ENCODE measurements around the gene PITPNC1.
"Not testable (repeated sequence)": the region's sequence is repeated elsewhere in the genome, so short reads cannot be mapped to it uniquely, and the experiment has no call there.

Gene PITPNC1

DNA sequence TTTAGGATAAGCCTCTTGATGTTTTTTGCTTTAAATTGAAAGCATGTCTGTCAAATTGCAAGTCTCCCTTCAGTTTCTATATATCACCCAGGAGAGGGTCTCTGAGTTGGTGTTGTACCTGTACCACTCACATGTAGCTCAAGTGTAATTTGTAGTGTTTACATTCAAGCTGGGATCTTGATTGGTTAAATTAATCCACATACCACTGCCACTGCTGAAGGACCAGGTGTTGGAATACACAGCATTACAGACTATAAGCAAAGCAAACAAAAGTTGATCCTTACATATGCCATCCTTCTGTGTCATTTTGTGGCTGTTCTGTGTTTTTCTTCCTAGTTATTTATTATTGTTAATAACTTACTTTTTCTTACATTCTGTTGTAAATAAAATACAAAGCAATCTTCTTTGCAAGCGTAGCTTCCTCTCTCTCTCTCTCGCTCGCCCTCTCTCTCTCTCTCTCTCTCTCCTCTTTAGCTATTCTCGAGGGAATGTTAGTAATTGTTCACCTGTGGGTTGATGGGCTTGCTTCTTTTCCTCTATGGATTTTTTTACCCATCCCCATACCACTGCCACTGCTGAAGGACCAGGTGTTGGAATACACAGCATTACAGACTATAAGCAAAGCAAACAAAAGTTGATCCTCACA lies 319.9 kb downstream of the PITPNC1 start:
- H3K4me2 ChIP-seq (ENCODE audit: low read length) = no peak overlapping the region
- no peak overlapping the region for H2AK5ac ChIP-seq (ENCODE audit: low read length)
- H3K23ac ChIP-seq (ENCODE audit: low read length) = no peak overlapping the region
- no peak overlapping the region for H3K9ac ChIP-seq (ENCODE audit: low read length)
- H2BK120ac ChIP-seq (ENCODE audit: insufficient read depth, low read length, poor library complexity) = no peak overlapping the region
- no peak overlapping the region for H3K4ac ChIP-seq (ENCODE audit: low read depth, low read length)
- no peaks in the 10 kb centered on the region for H3K79me1 ChIP-seq (ENCODE audit: low read length)
- DNase-seq = peak in 1 of 2 donors; percentile 49
- no peak overlapping the region for H2BK5ac ChIP-seq (ENCODE audit: low read depth, low read length, poor library complexity)
- no peak overlapping the region for H4K12ac ChIP-seq (ENCODE audit: low read depth, low read length)
- no peaks in the 10 kb centered on the region for H3K4me1 ChIP-seq (ENCODE audit: control insufficient read depth in 1 of 2, insufficient read depth in 2 of 2, low read length in 2 of 2)
- H3K18ac ChIP-seq (ENCODE audit: low read length) = no peak overlapping the region
- H2AFZ ChIP-seq (ENCODE audit: insufficient read depth, low read length, poor library complexity) = no peak overlapping the region
- H3K27ac ChIP-seq (ENCODE audit: low read depth, low read length) = no peak overlapping the region
- no peak overlapping the region for H4K91ac ChIP-seq (ENCODE audit: low read depth, low read length)
- no peaks in the 10 kb centered on the region for H3K9me3 ChIP-seq (ENCODE audit: insufficient read depth, low read depth, low read length)
- no peak overlapping the region for H4K8ac ChIP-seq (ENCODE audit: low read depth, low read length)
- H3K14ac ChIP-seq (ENCODE audit: low read length) = no peak overlapping the region
- H3K4me3 ChIP-seq (ENCODE audit: low read depth, low read length) = no peak overlapping the region
- WGBS (ENCODE audit: extremely low coverage, insufficient coverage, insufficient read length) = no CpG with 5 or more reads among the region's 4 CpGs
- no peak overlapping the region for H2BK12ac ChIP-seq (ENCODE audit: low read length)
- peaks cover 0 to 4% of the 10 kb centered on the region in 2 experiments for H3K36me3 ChIP-seq (ENCODE audit: control insufficient read depth in 1 of 2, insufficient read depth in 2 of 2, low read length in 2 of 2)
- H3K79me2 ChIP-seq (ENCODE audit: control insufficient read depth, insufficient read depth, low read length, poor library complexity) = no peaks in the 10 kb centered on the region
- no peaks in the 10 kb centered on the region for H3K27me3 ChIP-seq (ENCODE audit: insufficient read depth, low read length)

GRCh38 chr17:67700037-67700724 lies 323.1 kb downstream of the PITPNC1 start:
- no peaks in the 10 kb centered on the region for H3K9me3 ChIP-seq (ENCODE audit: insufficient read depth, low read depth, low read length)
- H3K79me2 ChIP-seq (ENCODE audit: control insufficient read depth, insufficient read depth, low read length, poor library complexity) = no peaks in the 10 kb centered on the region
- H4K12ac ChIP-seq (ENCODE audit: low read depth, low read length) = no peak overlapping the region
- no peak for DNase-seq
- H3K9ac ChIP-seq (ENCODE audit: low read length) = no peak overlapping the region
- no peak overlapping the region for H2BK5ac ChIP-seq (ENCODE audit: low read depth, low read length, poor library complexity)
- H3K4me2 ChIP-seq (ENCODE audit: low read length) = no peak overlapping the region
- no peak overlapping the region for H3K14ac ChIP-seq (ENCODE audit: low read length)
- WGBS (ENCODE audit: extremely low coverage, insufficient coverage, insufficient read length) = no CpG with 5 or more reads among the region's 5 CpGs
- no peak overlapping the region for H2BK120ac ChIP-seq (ENCODE audit: insufficient read depth, low read length, poor library complexity)
- no peak overlapping the region for H2AK5ac ChIP-seq (ENCODE audit: low read length)
- no peak overlapping the region for H2BK12ac ChIP-seq (ENCODE audit: low read length)
- H4K8ac ChIP-seq (ENCODE audit: low read depth, low read length) = no peak overlapping the region
- no peaks in the 10 kb centered on the region for H3K4me1 ChIP-seq (ENCODE audit: control insufficient read depth in 1 of 2, insufficient read depth in 2 of 2, low read length in 2 of 2)
- H3K27me3 ChIP-seq (ENCODE audit: insufficient read depth, low read length) = no peaks in the 10 kb centered on the region
- H3K4me3 ChIP-seq (ENCODE audit: low read depth, low read length) = no peak overlapping the region
- no peaks in the 10 kb centered on the region for H3K36me3 ChIP-seq (ENCODE audit: control insufficient read depth in 1 of 2, insufficient read depth in 2 of 2, low read length in 2 of 2)
- no peak overlapping the region for H3K4ac ChIP-seq (ENCODE audit: low read depth, low read length)
- no peak overlapping the region for H3K27ac ChIP-seq (ENCODE audit: low read depth, low read length)
- no peak overlapping the region for H3K23ac ChIP-seq (ENCODE audit: low read length)
- H4K91ac ChIP-seq (ENCODE audit: low read depth, low read length) = no peak overlapping the region
- H3K79me1 ChIP-seq (ENCODE audit: low read length) = no peaks in the 10 kb centered on the region
- H3K18ac ChIP-seq (ENCODE audit: low read length) = no peak overlapping the region
- no peak overlapping the region for H2AFZ ChIP-seq (ENCODE audit: insufficient read depth, low read length, poor library complexity)

DNA sequence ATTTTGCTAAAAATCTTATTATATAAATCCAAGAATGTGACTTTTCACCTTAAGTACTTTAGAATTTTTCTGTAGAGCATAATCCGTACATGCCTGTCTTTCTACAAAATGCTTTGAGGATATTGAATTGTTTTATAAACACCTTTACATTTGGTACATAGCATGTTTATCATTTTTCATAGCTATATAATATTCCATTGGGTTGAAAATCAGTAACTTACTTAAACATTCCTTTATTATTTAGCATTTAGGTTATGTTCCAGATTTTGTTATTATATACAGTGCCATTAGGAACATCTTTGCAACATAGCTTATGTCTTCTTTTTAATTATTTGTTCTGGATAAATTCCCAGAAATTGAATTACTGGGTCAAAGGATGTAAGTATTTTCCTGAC lies 323.6 kb downstream of the PITPNC1 start:
- no peak overlapping the region for H3K14ac ChIP-seq (ENCODE audit: low read length)
- no peak overlapping the region for H2AK5ac ChIP-seq (ENCODE audit: low read length)
- H3K9ac ChIP-seq (ENCODE audit: low read length) = no peak overlapping the region
- no peaks in the 10 kb centered on the region for H3K4me1 ChIP-seq (ENCODE audit: control insufficient read depth in 1 of 2, insufficient read depth in 2 of 2, low read length in 2 of 2)
- H4K12ac ChIP-seq (ENCODE audit: low read depth, low read length) = no peak overlapping the region
- H3K27me3 ChIP-seq (ENCODE audit: insufficient read depth, low read length) = no peaks in the 10 kb centered on the region
- H3K27ac ChIP-seq (ENCODE audit: low read depth, low read length) = no peak overlapping the region
- H2BK120ac ChIP-seq (ENCODE audit: insufficient read depth, low read length, poor library complexity) = no peak overlapping the region
- WGBS (ENCODE audit: extremely low coverage, insufficient coverage, insufficient read length) = no CpG with 5 or more reads among the region's 1 CpG
- H2BK12ac ChIP-seq (ENCODE audit: low read length) = no peak overlapping the region
- no peaks in the 10 kb centered on the region for H3K79me2 ChIP-seq (ENCODE audit: control insufficient read depth, insufficient read depth, low read length, poor library complexity)
- no peaks in the 10 kb centered on the region for H3K79me1 ChIP-seq (ENCODE audit: low read length)
- no peak overlapping the region for H4K91ac ChIP-seq (ENCODE audit: low read depth, low read length)
- no peak overlapping the region for H3K18ac ChIP-seq (ENCODE audit: low read length)
- no peak overlapping the region for H2BK5ac ChIP-seq (ENCODE audit: low read depth, low read length, poor library complexity)
- H3K23ac ChIP-seq (ENCODE audit: low read length) = no peak overlapping the region
- no peaks in the 10 kb centered on the region for H3K36me3 ChIP-seq (ENCODE audit: control insufficient read depth in 1 of 2, insufficient read depth in 2 of 2, low read length in 2 of 2)
- H3K9me3 ChIP-seq (ENCODE audit: insufficient read depth, low read depth, low read length) = no peaks in the 10 kb centered on the region
- no peak for DNase-seq
- H4K8ac ChIP-seq (ENCODE audit: low read depth, low read length) = no peak overlapping the region
- H2AFZ ChIP-seq (ENCODE audit: insufficient read depth, low read length, poor library complexity) = no peak overlapping the region
- no peak overlapping the region for H3K4ac ChIP-seq (ENCODE audit: low read depth, low read length)
- no peak overlapping the region for H3K4me3 ChIP-seq (ENCODE audit: low read depth, low read length)
- no peak overlapping the region for H3K4me2 ChIP-seq (ENCODE audit: low read length)

DNA sequence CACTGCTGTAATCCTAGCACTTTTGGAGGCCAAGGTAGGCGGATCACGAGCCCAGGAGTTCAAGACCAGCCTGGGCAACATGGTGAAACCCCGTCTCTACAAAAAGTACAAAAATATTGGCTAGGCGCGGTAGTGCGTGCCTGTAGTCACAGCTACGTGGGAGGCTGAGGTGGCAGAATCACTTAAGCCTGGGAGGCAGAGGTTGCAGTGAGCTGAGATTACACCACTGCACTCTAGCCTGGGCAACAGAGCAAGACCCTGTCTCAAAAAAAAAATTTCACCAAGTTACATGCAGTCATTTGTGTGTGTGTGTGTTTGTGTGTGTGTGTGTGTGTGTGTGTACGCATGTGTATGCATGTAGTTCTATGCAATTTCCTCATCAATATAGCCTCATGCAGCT lies 325.8 kb downstream of the PITPNC1 start:
- H3K23ac ChIP-seq (ENCODE audit: low read length); H2BK12ac ChIP-seq (ENCODE audit: low read length); H4K91ac ChIP-seq (ENCODE audit: low read depth, low read length); H3K4me2 ChIP-seq (ENCODE audit: low read length); H3K27me3 ChIP-seq (ENCODE audit: insufficient read depth, low read length); H3K9me3 ChIP-seq (ENCODE audit: insufficient read depth, low read depth, low read length); H3K27ac ChIP-seq (ENCODE audit: low read depth, low read length); H3K9ac ChIP-seq (ENCODE audit: low read length); H3K18ac ChIP-seq (ENCODE audit: low read length); H3K36me3 ChIP-seq (ENCODE audit: control insufficient read depth in 1 of 2, insufficient read depth in 2 of 2, low read length in 2 of 2); H4K8ac ChIP-seq (ENCODE audit: low read depth, low read length); H2BK120ac ChIP-seq (ENCODE audit: insufficient read depth, low read length, poor library complexity); H3K79me1 ChIP-seq (ENCODE audit: low read length); H2AFZ ChIP-seq (ENCODE audit: insufficient read depth, low read length, poor library complexity); H2AK5ac ChIP-seq (ENCODE audit: low read length); H3K14ac ChIP-seq (ENCODE audit: low read length); DNase-seq; H3K4me1 ChIP-seq (ENCODE audit: control insufficient read depth in 1 of 2, insufficient read depth in 2 of 2, low read length in 2 of 2); H3K79me2 ChIP-seq (ENCODE audit: control insufficient read depth, insufficient read depth, low read length, poor library complexity); H3K4me3 ChIP-seq (ENCODE audit: low read depth, low read length); H4K12ac ChIP-seq (ENCODE audit: low read depth, low read length); H3K4ac ChIP-seq (ENCODE audit: low read depth, low read length); H2BK5ac ChIP-seq (ENCODE audit: low read depth, low read length, poor library complexity): not testable (repeated sequence)
- WGBS (ENCODE audit: extremely low coverage, insufficient coverage, insufficient read length) = no CpG with 5 or more reads among the region's 8 CpGs
